HEK293T (cell line): ENCODE data around the gene ACVR1.

Experiments used
- SUZ12 ChIP-seq: fragments of 450-650 bp; IDR thresholded peaks from 2 replicates; pipeline ENCODE4 v1.6.1; 2016; ENCODE audit warnings: mild to moderate bottlenecking
- TARDBP ChIP-seq: fragments of 450-650 bp; IDR thresholded peaks from 2 replicates; pipeline ENCODE4 v1.6.1; 2016

- TF ChIP-seq SUZ12 (no peak), TARDBP (no peak)
These were observed 27.5 kb upstream of the ACVR1 start for GRCh38 chr2:157903626-157904025.
